C4-2B (cell line): Measurements from ENCODE around the gene NCKAP5.

Source experiments
- ZFX ChIP-seq: fragments of 450-650 bp; IDR thresholded peaks from 2 replicates; pipeline ENCODE4 v1.6.1; 2017
- TF ChIP-seq, protein P1 (sequence below): fragments of 450-650 bp; conservative IDR thresholded peaks from 2 replicates; pipeline ENCODE4 v1.5.1; 2017; ENCODE audit warnings: mild to moderate bottlenecking

DNA sequence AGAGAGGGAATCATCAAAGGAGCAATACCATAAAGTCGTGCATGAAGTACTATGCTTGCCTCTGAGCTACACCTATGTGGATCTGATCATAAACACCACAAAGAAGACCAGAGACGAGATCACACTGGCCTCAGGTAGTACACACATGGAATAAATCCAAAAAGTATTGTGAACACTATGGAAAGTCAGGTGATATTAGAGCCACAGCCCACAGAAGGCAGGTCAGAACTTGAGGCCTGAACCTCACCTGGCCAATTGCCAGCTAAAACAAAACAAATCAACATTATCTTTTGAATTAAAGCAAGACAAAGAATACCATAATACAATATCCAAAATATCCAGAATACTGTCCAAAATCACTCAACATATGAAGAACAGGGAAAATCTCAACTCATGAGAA lies 371.1 kb downstream of the NCKAP5 start:
- TF ChIP-seq, protein P1, sequence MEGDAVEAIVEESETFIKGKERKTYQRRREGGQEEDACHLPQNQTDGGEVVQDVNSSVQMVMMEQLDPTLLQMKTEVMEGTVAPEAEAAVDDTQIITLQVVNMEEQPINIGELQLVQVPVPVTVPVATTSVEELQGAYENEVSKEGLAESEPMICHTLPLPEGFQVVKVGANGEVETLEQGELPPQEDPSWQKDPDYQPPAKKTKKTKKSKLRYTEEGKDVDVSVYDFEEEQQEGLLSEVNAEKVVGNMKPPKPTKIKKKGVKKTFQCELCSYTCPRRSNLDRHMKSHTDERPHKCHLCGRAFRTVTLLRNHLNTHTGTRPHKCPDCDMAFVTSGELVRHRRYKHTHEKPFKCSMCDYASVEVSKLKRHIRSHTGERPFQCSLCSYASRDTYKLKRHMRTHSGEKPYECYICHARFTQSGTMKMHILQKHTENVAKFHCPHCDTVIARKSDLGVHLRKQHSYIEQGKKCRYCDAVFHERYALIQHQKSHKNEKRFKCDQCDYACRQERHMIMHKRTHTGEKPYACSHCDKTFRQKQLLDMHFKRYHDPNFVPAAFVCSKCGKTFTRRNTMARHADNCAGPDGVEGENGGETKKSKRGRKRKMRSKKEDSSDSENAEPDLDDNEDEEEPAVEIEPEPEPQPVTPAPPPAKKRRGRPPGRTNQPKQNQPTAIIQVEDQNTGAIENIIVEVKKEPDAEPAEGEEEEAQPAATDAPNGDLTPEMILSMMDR: no peak
- no peak for TF ChIP-seq ZFX
